ENCODE results near the gene PCCA.

PCCA gene

DNA sequence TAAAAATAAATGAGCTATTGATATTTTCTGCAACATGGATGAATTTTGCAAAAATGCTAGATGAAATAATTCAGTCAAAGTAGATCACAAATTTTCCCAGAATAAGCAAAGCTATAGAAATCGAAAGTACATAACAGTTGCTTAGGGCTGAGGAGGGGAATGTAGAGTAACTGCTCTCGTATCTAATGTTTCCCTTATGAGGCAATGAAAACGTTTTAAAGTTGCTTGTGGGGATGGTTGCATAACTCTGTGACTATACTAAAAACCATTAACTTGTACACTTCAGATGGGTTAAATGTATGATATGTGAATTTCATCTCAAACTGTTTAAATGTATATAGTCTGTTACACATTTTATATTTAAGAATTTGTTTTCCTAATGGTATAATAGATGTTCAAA, 268.0 kb downstream of the PCCA start:
- TF ChIP-seq CSDC2 (CRISPR knock-in tag; IDR thresholded peaks at IDR 0.05) (no peak), ESRRG (CRISPR knock-in tag; IDR thresholded peaks at IDR 0.05) (no peak), RARB (CRISPR knock-in tag; IDR thresholded peaks at IDR 0.05) (no peak), ZNF70 (CRISPR knock-in tag; IDR thresholded peaks at IDR 0.05) (no peak), TOX (CRISPR knock-in tag; IDR thresholded peaks at IDR 0.05; ENCODE audit: borderline replicate concordance) (no peak), ARNTL (CRISPR knock-in tag; IDR thresholded peaks at IDR 0.05; ENCODE audit: borderline replicate concordance, low read depth) (no peak), ZFP3 (CRISPR knock-in tag; IDR thresholded peaks at IDR 0.05) (no peak)
- TF ChIP-seq, protein P1, sequence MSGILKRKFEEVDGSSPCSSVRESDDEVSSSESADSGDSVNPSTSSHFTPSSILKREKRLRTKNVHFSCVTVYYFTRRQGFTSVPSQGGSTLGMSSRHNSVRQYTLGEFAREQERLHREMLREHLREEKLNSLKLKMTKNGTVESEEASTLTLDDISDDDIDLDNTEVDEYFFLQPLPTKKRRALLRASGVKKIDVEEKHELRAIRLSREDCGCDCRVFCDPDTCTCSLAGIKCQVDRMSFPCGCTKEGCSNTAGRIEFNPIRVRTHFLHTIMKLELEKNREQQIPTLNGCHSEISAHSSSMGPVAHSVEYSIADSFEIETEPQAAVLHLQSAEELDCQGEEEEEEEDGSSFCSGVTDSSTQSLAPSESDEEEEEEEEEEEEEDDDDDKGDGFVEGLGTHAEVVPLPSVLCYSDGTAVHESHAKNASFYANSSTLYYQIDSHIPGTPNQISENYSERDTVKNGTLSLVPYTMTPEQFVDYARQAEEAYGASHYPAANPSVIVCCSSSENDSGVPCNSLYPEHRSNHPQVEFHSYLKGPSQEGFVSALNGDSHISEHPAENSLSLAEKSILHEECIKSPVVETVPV (CRISPR knock-in tag; IDR thresholded peaks at IDR 0.05), result no peak
- TF ChIP-seq, protein P2, sequence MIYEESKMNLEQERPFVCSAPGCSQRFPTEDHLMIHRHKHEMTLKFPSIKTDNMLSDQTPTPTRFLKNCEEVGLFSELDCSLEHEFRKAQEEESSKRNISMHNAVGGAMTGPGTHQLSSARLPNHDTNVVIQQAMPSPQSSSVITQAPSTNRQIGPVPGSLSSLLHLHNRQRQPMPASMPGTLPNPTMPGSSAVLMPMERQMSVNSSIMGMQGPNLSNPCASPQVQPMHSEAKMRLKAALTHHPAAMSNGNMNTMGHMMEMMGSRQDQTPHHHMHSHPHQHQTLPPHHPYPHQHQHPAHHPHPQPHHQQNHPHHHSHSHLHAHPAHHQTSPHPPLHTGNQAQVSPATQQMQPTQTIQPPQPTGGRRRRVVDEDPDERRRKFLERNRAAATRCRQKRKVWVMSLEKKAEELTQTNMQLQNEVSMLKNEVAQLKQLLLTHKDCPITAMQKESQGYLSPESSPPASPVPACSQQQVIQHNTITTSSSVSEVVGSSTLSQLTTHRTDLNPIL (CRISPR knock-in tag; IDR thresholded peaks at IDR 0.05; ENCODE audit: low read depth), result no peak
- no peak for ATAC-seq

DNA sequence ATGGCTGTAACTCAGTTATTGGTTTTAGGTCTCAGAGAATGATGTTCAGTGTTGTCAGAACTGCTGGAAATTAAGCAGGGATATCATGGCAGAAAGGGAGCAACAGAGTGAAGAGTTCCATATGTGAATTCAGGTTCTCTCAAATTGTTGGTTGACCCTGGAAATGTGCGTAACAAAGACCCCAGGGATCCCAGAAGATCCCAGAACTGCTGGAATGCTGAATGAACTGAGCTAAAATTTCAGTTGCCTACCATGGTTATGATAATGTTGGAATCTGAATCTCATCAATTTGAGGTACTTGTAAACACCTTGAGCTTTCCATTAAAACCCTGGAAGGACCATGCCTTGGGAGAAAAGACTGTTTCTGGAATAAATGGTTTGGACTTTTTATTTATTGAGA, 268.9 kb downstream of the PCCA start:
- no peak for TF ChIP-seq GLIS3 (CRISPR knock-in tag; IDR thresholded peaks at IDR 0.05)
- no peak for ATAC-seq

DNA sequence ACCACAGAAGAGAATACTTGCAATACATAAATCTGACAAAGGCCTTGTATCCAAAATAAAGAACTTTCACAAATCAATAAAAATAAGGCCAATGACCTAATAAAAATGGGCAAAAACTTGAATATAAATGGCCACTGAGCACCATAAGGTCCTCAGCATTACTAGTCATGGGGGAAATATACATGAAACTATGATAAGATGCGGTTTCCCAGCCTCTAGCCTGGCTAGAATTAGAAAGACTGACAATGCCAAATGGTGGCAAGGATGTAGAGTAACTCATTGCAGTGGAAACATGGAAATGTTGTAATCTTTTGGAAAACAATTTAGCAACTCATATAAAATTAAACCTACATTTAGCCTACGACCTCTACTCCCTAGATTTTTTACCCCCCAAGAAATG, 272.6 kb downstream of the PCCA start:
- ATAC-seq, result no peak
- TF ChIP-seq ESRRG (CRISPR knock-in tag; IDR thresholded peaks at IDR 0.05) (no peak), ZC3H10 (CRISPR knock-in tag; IDR thresholded peaks at IDR 0.05) (no peak), ISL1 (CRISPR knock-in tag; IDR thresholded peaks at IDR 0.05) (no peak), ZNF8 (CRISPR knock-in tag; IDR thresholded peaks at IDR 0.05) (no peak), ARNTL (CRISPR knock-in tag; IDR thresholded peaks at IDR 0.05; ENCODE audit: borderline replicate concordance, low read depth) (no peak), ZFP3 (CRISPR knock-in tag; IDR thresholded peaks at IDR 0.05) (no peak), SNAI2 (CRISPR knock-in tag; IDR thresholded peaks at IDR 0.05) (no peak), TOX (CRISPR knock-in tag; IDR thresholded peaks at IDR 0.05; ENCODE audit: borderline replicate concordance) (no peak), BACH2 (CRISPR knock-in tag; IDR thresholded peaks at IDR 0.05; ENCODE audit: borderline replicate concordance) (no peak), PPARA (CRISPR knock-in tag; IDR thresholded peaks at IDR 0.05; ENCODE audit: borderline replicate concordance) (no peak), ZNF70 (CRISPR knock-in tag; IDR thresholded peaks at IDR 0.05) (no peak), ZFP30 (CRISPR knock-in tag; IDR thresholded peaks at IDR 0.05) (no peak), OSR1 (CRISPR knock-in tag; IDR thresholded peaks at IDR 0.05) (no peak)
- TF ChIP-seq, protein P3, sequence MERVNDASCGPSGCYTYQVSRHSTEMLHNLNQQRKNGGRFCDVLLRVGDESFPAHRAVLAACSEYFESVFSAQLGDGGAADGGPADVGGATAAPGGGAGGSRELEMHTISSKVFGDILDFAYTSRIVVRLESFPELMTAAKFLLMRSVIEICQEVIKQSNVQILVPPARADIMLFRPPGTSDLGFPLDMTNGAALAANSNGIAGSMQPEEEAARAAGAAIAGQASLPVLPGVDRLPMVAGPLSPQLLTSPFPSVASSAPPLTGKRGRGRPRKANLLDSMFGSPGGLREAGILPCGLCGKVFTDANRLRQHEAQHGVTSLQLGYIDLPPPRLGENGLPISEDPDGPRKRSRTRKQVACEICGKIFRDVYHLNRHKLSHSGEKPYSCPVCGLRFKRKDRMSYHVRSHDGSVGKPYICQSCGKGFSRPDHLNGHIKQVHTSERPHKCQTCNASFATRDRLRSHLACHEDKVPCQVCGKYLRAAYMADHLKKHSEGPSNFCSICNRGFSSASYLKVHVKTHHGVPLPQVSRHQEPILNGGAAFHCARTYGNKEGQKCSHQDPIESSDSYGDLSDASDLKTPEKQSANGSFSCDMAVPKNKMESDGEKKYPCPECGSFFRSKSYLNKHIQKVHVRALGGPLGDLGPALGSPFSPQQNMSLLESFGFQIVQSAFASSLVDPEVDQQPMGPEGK (CRISPR knock-in tag; IDR thresholded peaks at IDR 0.05; ENCODE audit: borderline replicate concordance), result no peak
- TF ChIP-seq, protein P2 (CRISPR knock-in tag; IDR thresholded peaks at IDR 0.05; ENCODE audit: low read depth), result no peak
- TF ChIP-seq, protein P4, sequence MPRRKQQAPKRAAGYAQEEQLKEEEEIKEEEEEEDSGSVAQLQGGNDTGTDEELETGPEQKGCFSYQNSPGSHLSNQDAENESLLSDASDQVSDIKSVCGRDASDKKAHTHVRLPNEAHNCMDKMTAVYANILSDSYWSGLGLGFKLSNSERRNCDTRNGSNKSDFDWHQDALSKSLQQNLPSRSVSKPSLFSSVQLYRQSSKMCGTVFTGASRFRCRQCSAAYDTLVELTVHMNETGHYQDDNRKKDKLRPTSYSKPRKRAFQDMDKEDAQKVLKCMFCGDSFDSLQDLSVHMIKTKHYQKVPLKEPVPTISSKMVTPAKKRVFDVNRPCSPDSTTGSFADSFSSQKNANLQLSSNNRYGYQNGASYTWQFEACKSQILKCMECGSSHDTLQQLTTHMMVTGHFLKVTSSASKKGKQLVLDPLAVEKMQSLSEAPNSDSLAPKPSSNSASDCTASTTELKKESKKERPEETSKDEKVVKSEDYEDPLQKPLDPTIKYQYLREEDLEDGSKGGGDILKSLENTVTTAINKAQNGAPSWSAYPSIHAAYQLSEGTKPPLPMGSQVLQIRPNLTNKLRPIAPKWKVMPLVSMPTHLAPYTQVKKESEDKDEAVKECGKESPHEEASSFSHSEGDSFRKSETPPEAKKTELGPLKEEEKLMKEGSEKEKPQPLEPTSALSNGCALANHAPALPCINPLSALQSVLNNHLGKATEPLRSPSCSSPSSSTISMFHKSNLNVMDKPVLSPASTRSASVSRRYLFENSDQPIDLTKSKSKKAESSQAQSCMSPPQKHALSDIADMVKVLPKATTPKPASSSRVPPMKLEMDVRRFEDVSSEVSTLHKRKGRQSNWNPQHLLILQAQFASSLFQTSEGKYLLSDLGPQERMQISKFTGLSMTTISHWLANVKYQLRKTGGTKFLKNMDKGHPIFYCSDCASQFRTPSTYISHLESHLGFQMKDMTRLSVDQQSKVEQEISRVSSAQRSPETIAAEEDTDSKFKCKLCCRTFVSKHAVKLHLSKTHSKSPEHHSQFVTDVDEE (CRISPR knock-in tag; IDR thresholded peaks at IDR 0.05), result no peak

DNA sequence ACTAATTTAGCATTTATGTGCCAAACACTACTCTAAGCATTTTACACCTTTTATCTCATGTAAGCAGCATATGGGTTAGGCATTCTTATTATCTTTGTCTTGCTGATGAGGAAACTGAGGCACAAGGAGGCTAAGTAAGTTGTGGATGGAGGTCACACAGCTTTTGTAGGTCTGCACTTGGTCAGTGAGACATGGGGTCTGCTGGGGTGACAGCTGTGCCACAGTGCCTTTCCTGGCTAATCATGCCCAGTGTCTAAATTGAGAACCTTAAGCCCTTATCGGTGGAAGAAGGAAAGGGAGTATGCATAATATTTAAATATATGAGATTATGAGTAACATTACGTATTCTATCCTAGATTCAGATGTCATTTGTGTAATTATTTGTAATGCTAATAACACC, 273.5 kb downstream of the PCCA start:
- TF ChIP-seq, protein P4 (CRISPR knock-in tag; IDR thresholded peaks at IDR 0.05), result no peak
- TF ChIP-seq, protein P3 (CRISPR knock-in tag; IDR thresholded peaks at IDR 0.05; ENCODE audit: borderline replicate concordance), result no peak
- TF ChIP-seq TCF4 (CRISPR knock-in tag; IDR thresholded peaks at IDR 0.05; ENCODE audit: borderline replicate concordance) (no peak), ZFP30 (CRISPR knock-in tag; IDR thresholded peaks at IDR 0.05) (no peak)
- no peak for ATAC-seq

Data from SK-N-SH treated with all-trans-retinoic acid at 6 μM for 48 hours (cell line).